ENCODE measurements around the gene MGAT3.
"Not testable (repeated sequence)": the region's sequence is repeated elsewhere in the genome, so short reads cannot be mapped to it uniquely, and the experiment has no call there.

MGAT3 gene

DNA sequence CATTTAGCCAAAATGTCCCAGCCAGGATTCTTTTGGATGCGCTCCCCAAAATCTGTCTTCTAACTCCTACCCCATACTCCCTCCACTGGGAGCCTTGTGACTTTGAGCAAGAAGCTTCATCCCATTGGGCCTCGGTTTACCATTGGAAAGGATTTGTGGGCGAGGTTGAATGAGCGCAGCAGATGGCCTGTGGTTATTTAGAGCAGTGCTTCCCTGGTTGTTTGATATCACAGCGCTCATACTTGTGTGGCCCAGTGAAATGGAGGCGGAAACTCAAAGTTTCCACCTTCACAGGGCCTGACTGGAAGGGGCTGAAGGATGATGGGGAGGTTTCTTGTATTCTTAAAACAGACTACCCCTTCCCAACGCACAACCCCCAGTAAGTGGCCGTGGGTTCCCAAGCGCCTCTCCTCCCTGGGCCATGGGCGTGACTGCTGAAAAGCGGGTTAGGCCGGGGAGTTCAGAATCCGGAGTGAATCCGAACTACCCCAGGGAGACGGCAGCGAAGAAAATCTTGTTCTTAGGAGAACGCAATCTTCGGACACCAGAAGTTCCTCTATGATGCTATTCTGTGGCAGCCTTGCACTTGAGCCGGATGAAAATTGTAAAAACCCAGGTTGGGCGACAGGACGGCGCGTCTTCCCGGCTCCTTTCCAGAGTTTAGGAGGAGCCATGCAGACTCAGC lies 62.3 kb downstream of the MGAT3 start:
- DNase-seq, result no peak

DNA sequence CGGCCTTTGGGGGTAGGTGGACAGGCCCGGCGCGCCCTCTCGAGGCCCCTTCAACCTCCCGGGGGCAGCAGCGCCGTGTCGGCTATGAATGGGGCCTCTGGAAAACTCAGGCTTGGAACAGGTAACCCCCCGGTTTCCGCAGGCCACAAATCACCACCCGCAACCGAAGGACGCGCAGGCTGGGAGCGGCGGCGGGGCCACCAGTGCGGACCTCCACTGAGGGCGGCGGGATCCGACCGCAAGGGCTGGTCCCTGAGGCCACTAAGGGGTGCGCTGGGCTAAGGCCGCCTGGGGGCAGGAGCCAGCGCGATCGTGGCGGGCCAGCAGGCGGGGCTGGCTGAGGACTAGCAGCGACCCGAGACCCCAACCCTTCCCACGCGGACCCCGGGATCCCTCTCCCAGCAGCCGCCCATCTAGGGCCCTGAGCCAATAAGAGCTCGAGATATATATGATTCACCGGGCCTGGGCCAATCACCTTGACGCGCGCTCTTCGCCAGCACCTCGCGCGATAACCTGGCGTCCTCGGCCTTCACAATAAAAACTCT lies 62.9 kb downstream of the MGAT3 start:
- peak; percentile 48 for DNase-seq

DNA sequence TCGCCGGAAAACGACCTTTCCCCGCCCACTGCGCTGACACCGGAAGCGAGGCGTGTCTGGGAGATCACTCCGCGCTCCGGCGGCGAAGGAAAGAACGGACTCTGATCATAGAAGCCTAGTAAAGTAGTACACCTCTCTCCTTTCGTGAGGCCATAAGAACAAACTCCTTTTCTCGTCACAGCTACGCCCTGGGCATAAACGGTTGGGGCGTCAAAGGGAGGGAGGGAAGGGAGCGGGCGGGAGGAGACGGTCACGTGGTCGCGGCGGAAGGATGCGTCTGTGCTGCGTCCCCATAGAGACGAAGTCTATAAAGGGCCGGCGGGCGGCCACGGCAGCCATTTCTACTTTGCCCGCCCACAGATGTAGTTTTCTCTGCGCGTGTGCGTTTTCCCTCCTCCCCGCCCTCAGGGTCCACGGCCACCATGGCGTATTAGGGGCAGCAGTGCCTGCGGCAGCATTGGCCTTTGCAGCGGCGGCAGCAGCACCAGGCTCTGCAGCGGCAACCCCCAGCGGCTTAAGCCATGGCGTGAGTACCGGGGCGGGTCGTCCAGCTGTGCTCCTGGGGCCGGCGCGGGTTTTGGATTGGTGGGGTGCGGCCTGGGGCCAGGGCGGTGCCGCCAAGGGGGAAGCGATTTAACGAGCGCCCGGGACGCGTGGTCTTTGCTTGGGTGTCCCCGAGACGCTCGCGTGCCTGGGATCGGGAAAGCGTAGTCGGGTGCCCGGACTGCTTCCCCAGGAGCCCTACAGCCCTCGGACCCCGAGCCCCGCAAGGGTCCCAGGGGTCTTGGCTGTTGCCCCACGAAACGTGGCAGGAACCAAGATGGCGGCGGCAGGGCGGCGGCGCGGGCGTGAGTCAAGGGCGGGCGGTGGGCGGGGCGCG lies 63.7 kb downstream of the MGAT3 start, which contains the start of gene ATF4:
Gene ATF4 (plus strand): TSS at position 337 of the 880 bp plus-strand sequence. CDS start 884 bp downstream, outside the sequence.
- no peak for DNase-seq

DNA sequence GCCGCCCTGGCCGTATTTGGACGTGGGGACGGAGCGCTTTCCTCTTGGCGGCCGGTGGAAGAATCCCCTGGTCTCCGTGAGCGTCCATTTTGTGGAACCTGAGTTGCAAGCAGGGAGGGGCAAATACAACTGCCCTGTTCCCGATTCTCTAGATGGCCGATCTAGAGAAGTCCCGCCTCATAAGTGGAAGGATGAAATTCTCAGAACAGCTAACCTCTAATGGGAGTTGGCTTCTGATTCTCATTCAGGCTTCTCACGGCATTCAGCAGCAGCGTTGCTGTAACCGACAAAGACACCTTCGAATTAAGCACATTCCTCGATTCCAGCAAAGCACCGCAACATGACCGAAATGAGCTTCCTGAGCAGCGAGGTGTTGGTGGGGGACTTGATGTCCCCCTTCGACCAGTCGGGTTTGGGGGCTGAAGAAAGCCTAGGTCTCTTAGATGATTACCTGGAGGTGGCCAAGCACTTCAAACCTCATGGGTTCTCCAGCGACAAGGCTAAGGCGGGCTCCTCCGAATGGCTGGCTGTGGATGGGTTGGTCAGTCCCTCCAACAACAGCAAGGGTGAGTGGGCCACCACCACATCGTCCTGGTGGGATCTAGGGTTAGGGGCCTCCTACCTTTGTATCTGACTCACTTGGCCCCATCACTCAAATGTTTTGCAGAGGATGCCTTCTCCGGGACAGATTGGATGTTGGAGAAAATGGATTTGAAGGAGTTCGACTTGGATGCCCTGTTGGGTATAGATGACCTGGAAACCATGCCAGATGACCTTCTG lies 64.5 kb downstream of the MGAT3 start:
- DNase-seq, result not testable (repeated sequence)

DNA sequence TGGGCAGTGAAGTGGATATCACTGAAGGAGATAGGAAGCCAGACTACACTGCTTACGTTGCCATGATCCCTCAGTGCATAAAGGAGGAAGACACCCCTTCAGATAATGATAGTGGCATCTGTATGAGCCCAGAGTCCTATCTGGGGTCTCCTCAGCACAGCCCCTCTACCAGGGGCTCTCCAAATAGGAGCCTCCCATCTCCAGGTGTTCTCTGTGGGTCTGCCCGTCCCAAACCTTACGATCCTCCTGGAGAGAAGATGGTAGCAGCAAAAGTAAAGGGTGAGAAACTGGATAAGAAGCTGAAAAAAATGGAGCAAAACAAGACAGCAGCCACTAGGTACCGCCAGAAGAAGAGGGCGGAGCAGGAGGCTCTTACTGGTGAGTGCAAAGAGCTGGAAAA lies 65.3 kb downstream of the MGAT3 start:
- not testable (repeated sequence) for DNase-seq

DNA sequence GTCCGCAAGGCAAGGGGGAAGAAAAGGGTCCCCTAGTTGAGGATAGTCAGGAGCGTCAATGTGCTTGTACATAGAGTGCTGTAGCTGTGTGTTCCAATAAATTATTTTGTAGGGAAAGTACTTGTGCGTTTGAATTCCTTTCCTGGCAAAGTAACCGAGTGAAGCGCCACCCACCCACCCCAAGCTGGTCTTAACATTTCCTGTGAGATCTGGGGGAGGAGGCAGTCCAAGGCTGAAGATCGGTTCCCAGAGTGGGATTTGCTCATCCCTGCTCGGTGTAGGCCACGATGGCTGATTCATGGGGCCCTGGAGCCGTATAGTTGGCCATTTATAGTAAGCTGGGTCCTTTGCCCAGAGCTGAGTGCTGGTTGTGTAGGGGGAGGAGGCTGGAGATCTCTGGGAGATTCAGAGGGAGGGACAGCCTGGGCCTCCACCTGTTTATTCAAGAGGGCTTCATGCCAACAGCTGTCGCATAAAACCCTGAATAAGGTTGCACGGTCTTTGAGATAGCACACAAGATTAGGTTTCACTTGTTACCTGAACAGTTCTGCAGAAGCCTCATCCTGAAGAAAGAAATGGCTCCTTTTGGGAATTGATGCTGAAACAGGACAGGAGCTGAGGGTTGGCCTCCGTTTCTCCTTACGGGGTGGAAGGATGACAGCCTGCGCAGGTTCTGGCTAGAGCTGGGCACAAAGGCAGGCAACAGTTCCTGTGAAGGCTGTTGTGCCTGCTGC lies 65.9 kb downstream of the MGAT3 start:
- DNase-seq, result no peak

DNA sequence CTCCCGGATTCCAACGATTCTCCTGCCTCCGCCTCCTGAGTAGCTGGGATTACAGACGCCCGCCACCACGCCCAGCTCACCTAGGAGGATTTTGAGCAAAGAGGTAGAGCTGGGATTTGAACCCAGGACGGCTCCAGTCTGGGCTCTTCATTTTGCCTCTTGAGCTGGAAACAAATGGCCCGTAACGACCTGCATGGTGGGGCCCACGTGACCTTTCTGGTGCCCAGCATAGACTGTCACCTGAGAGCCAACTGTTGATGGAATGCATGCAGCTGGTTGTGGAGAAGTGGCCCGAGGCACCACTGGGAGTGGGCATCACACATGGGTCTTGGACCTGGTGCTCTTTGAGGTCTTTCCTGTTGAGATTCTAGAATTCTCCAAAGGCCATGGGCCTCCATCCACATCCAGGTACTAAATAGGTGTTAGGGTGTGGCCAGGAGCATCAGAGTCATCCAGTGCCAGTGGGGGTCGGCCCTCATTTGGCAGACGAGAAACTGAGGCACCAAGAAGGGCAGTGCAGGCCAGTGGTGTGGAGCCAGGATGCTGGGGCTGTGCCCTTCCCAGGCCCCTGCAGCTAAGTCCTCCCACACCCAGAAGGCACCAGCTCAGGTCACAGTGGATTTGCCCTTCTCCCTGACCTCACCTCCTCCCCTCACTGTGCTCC lies 67.4 kb downstream of the MGAT3 start:
- no peak for DNase-seq

DNA sequence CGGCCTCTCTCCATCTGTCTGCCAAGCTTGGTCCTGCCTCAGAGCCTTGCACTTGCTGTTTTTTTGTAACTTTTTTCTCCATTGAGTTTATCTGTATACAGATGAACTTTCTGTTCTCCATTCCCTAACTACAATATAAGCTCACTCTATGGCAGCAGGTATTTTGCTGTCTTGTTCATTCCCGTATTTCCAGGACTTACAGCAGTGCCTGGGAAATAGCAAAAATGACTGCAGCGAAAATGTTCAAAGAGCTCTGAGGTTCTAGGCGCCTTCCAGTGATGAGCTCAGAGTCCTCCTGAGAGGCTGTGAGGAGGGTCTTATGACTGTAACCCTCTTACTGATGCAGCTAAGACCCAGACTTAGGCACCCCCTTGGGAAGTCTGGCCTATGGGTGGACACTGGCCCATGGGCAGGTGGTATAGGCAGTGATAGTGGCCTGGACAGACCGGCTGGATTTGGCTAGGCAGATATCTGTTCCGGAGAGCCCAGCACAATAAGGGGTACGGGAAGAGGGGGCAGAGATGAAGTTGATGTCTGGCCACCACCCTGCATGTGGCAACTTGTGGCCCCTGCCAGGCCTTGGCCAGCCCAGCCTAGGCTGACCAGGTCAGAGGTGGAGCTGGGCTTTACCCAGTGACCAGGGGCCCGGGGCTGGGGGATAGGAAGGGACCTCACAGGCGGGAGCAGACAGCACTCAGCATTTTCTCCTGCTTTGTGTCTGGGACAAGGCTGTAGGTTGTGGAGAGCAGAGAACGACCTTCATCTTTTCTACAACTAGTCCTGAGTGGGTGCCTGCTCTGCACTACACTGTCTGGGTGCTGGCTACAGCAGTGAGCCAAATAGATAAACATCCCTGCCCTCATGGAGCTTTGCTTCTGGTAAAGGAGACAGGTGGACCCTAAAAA lies 68.2 kb downstream of the MGAT3 start:
- DNase-seq, result no peak

DNA sequence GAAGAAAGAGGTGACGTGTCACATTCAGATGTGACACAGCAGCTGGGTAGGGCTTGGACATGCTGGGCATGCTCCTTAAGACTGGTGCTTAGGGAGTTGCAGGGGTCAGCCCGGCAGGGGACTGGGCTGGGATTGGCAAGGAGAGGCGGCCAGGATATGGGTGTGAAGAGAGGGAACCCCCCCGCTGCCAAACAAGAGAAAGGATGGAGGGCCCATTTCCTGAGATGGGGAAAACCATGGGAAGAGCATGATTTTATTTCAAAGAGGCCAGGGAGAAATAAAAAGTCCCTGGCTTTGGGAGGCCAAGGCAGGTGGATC lies 68.8 kb downstream of the MGAT3 start:
- no peak for DNase-seq

DNA sequence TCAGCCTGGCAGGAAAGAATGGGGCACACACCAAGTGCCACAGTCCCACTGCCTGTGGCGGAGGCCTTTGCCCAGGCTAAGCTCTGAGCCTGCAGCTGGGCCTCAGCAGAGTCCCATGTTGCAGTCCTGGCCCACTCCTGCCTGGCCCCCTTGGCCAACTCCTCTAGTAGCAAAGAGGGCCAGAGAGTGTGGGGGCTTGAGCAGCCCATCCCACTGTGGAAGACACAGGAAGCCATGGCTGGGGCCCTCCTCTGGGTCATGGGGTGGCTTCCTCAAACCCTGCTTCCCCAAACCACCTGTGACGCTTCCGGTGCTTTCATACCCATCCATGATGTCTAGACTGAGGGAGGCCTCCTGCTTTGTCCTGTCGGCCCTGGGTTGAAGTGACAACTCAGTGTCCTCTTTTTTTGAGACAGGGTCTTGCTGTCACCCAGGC lies 69.9 kb downstream of the MGAT3 start:
- no peak for DNase-seq

DNA sequence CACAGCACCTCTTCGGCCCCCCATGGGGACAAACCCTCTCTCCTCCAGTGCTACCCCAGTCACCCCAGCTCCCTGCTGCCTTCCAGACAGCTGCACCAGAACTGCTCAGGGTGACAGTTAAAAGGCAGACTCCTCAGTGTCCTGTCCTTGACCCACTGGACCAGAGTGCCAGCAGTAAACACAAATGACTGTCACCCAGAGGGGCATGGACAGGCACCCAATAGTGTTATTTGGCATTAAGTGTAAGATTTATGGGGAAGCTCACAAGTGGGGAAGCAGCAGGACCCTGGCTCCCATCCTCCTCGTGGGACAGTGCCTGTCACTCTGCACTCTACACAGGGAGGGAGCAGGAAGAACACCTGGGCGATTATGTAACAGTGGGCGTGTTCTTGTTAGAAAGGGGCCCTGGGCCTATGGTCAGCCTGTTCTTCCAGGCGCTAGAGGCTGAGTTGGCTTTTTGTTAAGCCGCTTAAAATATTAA lies 70.7 kb downstream of the MGAT3 start:
- no peak for DNase-seq

DNA sequence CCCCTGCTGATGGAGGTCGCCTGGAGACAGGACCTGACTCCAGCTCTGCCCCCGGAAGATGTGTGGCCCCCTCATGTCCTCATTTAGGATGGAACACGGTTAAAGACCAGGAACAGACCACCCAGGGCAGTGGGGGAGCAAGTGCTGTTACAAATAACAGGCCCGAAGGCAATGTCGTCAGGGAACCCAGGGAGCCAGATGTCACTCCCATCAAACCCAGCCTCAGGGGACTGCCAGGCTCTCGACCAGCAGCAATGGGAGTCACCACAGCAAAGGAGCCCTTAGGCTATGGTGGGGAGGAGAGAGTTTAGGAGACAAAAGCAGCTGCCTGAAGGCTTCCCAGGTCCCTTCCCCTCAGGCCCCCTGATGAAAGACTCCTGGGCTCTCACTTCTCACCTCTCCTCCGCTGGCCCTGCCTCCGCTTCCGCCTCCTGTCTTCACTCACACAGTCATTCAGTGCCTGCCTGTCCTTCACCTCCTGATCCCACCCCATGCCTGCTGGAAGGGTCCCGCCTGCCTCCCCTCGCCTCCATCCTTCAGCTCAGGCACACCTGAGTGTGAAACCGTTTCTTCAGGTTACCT lies 71.4 kb downstream of the MGAT3 start:
- DNase-seq, result no peak

DNA sequence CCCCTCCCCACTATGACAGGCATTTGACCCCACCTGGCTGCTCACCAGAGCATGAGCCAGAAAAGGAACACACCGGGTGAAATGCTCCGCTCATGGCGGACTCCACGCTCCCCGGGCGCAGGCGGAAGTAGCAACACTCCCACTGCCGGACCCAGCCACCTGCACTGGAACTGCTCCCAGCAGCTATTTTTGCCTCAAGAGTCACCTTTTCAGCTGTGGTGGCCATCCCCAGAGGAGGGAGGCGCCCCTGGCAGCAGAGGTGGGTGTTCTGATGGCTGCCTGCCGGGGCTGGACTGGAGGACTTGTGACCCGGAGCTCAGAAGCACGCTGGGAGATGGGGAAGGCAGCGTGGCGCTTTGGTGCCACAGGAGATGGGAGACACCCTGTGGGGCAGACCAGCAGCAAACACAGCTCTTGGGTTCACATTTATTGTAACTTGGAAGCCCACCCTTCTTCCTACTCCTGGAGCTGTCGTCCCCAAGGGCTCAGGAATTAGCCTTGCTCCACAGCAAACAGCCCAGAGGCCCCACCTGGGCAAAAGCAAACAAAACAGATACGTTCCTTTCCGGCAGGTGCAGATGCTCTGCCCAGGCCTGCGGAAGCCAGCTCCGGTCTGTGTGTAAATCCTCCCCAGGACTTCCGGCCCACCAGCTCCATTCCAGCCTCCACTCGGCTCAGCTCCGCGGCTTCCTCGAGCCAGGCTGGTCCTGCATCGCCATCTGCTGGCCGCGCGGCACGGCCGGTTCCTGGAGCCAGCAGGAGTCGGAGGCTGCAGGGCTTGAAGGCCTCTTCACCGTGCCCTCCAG lies 72.1 kb downstream of the MGAT3 start:
- DNase-seq, result no peak

DNA sequence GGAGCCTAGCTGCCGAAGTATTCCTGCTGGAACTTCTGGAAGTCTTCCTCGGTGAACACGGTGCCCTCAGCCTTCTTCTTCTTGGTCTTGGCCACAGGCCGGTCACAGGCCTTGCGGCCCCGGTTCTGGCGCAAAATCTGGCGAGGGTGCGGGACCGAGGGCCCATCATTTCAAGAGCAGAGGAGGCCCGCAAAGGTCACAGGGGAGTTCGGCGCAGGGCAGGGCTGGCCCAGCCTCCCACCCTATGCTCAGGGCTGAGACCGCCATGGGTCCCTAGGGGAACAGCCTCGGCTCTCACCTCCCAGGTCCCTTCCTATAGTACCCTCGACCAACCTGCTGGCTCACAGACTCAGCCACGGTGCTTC lies 72.7 kb downstream of the MGAT3 start:
- DNase-seq, result no peak

DNA sequence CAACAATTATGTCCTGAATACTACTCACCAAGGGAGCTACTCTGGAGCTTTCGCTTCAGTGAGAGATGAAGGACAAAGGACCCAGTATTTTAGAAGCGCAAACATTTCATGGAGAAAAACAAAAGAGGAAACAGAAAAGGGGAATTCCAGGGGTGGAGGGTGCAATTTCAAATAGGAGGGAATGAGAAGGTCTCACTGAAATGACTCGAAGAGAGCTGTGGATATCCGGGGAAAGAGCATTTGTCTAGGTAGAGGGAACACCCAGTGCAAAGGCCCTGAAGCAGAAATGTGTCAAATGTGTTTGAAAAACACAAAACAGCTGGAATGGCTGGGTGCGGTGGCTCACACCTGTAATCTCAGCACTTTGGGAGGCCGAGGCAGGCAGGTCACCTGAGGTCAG lies 73.3 kb downstream of the MGAT3 start:
- no peak for DNase-seq

DNA sequence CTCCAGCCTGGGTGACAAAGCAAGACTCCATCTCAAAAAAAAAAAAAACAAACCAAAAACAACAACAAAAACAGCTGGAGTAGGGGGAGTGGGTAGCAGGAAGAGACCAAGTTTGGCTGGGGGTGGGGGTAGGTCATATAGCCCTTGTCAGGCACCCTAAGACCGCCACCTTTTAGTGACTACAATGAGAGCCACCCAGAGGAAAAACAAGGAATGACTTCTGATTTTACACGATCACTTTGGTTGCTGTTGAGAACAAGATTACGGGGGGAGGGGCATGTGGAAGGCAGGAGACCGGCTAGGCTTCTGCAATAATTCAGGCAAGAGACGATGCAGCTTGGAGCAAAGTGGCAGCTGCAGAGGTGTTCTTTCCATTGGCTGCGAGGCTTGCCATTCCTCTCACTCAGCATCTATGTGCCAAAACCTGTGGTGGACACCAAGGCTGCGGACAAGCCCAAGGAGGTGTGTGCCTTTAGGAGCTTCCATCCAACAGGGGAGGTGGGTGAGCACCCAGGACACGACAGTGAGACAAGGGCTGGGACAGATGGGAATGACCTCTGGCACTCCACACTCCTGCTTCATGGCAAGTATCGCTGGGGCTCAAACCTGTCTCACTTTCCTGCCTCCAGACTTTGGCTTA lies 74.0 kb downstream of the MGAT3 start:
- no peak for DNase-seq

DNA sequence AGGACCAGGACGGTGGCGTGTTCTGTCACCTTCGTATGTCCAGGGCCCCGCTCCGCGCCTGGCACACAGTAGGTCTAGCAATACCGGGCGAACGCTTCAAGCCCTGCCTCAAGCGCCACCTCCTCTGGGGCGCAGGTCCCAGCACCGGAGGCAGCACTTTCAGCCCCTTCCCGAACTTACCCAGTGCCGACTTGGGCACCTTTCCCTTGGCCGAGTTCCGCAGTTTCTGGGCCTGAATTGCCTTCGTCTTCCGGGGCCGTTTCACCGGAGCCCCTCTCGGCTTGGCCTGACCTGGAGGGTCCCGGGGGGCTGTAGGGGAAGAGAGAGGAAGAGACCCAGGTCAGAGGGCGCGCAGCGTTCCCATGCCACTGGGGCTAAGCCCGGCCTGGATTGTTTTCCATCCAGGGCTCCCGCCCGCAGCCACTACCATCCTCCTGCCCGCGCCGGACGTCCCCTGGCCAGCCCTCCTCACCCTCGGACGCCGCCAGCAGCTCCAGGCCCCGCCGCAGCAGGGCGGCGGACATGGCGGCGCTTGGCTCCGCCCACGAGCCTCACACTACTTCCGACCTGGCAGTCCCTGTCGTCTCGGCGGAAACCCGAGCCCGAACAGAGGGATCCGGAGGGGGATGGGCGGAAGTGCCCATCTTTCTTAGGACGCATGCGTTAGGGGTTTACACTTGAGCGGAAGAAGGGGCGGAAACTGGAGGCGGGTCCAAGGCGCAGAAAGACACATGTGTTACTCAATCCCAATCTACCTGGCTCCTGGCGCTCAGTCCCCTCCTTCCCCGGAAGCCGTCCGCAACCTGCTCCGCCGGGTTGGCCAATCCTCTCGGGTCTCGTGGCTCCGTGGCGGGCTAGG lies 75.6 kb downstream of the MGAT3 start, which contains the start of gene RPS19BP1:
Gene RPS19BP1 (minus strand): TSS at position 534 of the 859 bp plus-strand sequence. CDS start 10 bp downstream, at position 524.
- DNase-seq, result peak; percentile 48

DNA sequence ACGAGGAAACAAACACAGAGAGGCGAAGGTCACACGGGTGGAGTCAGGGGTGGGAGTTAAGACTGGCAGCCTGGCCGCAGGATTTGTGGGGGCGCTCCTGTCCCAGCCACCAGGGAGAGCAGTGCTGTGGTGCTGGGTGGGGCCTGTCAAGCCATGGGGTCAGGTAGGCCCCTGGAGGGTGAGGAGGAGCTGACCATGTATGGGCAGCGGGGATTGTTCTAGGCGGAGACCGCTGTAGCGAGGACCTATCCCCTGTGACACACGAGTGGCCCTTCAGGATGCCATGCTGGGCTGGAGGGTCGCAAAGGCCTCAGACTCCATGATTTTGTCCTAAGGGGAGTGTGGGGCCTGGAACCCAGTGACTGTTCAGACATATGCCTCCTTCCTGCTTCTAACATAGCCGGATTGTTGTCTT lies 77.3 kb downstream of the MGAT3 start:
- no peak for DNase-seq

Measured in cortex of kidney (tissue), 1 donor.